Measurements from ENCODE around the gene DNASE1.

DNA sequence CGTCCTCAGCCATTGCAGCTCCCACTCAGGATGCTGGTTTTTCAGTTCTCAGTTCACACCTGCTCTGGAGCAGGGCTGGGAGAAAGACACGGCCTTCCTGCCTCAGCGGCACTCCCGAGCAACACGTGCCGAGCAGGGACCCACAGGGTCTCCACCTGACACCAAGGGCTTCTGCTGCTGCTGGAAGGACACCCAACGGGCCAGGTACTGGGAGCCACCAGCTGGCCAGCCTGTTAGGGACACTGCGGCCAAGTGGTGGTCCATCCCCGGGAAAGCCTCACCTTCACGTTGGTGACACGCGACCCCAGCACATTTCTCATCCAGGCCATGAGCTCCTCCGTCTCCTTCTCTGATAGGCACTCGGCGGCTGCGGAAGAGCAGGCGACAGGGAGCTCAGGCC lies 8.1 kb downstream of the DNASE1 start:
- TF ChIP-seq, protein P1, sequence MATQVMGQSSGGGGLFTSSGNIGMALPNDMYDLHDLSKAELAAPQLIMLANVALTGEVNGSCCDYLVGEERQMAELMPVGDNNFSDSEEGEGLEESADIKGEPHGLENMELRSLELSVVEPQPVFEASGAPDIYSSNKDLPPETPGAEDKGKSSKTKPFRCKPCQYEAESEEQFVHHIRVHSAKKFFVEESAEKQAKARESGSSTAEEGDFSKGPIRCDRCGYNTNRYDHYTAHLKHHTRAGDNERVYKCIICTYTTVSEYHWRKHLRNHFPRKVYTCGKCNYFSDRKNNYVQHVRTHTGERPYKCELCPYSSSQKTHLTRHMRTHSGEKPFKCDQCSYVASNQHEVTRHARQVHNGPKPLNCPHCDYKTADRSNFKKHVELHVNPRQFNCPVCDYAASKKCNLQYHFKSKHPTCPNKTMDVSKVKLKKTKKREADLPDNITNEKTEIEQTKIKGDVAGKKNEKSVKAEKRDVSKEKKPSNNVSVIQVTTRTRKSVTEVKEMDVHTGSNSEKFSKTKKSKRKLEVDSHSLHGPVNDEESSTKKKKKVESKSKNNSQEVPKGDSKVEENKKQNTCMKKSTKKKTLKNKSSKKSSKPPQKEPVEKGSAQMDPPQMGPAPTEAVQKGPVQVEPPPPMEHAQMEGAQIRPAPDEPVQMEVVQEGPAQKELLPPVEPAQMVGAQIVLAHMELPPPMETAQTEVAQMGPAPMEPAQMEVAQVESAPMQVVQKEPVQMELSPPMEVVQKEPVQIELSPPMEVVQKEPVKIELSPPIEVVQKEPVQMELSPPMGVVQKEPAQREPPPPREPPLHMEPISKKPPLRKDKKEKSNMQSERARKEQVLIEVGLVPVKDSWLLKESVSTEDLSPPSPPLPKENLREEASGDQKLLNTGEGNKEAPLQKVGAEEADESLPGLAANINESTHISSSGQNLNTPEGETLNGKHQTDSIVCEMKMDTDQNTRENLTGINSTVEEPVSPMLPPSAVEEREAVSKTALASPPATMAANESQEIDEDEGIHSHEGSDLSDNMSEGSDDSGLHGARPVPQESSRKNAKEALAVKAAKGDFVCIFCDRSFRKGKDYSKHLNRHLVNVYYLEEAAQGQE (IDR thresholded peaks at IDR 0.05), result no peak
- TF ChIP-seq HNF4G (IDR thresholded peaks at IDR 0.05) (no peak), CTCF (IDR thresholded peaks at IDR 0.05; ENCODE audit: low read depth, low read length, missing input control) (no peak), EGR1 (IDR thresholded peaks at IDR 0.05; ENCODE audit: low read depth in 2 of 2) (no peak), YY1 (IDR thresholded peaks at IDR 0.05) (no peak), MAX (IDR thresholded peaks at IDR 0.05) (no peak), RAD21 (IDR thresholded peaks at IDR 0.05) (no peak), SP1 (IDR thresholded peaks at IDR 0.05) (no peak), GABPA (IDR thresholded peaks at IDR 0.05 in 1 of 2, conservative IDR thresholded peaks at IDR 0.05 in 1 of 2) (no peak), TAF1 (conservative IDR thresholded peaks at IDR 0.05) (no peak), ATF3 (IDR thresholded peaks at IDR 0.05) (no peak), FOXA1 (IDR thresholded peaks at IDR 0.05) (no peak)
